GM12873 (cell line): ENCODE results near the gene TANGO6.

Experiments used
- CTCF ChIP-seq: IDR thresholded peaks from 2 replicates; pipeline ENCODE4 v1.5.1; 2012; ENCODE audit warnings: low read depth, mild to moderate bottlenecking, moderate library complexity, low read length, control low read depth; ENCODE audit not compliant: insufficient read depth; ENCODE audit errors: missing control alignments

TANGO6 gene

GRCh38 chr16:68935008-68935407 lies 91.7 kb downstream of the TANGO6 start:
- no peak for TF ChIP-seq CTCF

- TF ChIP-seq CTCF, result no peak
Measured at GRCh38 chr16:68936736-68937631, 93.7 kb downstream of the TANGO6 start.

- no peak for TF ChIP-seq CTCF
Measured at GRCh38 chr16:68939692-68940320, 96.5 kb downstream of the TANGO6 start.

- TF ChIP-seq CTCF, result no peak
Measured at GRCh38 chr16:68940816-68941215, 97.5 kb downstream of the TANGO6 start.

GRCh38 chr16:68943961-68944360 lies 100.6 kb downstream of the TANGO6 start:
- no peak for TF ChIP-seq CTCF

- no peak for TF ChIP-seq CTCF
Measured at GRCh38 chr16:68948230-68948910, 105.0 kb downstream of the TANGO6 start.
